Karpas-422 (cell line): ENCODE data around the gene ATP6V0D1. TPM values are rescaled to one million over a fixed set of nuclear protein-coding genes. Genes with fewer than 3 reads are reported as not detected.

Source experiments
- DNase-seq: peaks from one replicate; pipeline ENCODE4 v3.0.0-alpha.2; 2015
- H2AFZ ChIP-seq: fragments of 200-600 bp; sonication (generic); 2 replicates; pipeline ENCODE4 v1.6.1; 2014; ENCODE audit warnings: antibody characterized with exemption, low read length, mixed read lengths
- H3K27ac ChIP-seq: fragments of 200-600 bp; sonication (generic); 2 replicates; pipeline ENCODE4 v1.5.1; 2014; ENCODE audit warnings: mild to moderate bottlenecking, low read length, moderate library complexity
- H3K27me3 ChIP-seq: fragments of 200-600 bp; sonication (generic); 2 replicates; pipeline ENCODE4 v1.6.1; 2014; ENCODE audit warnings: low read length, mixed read lengths
- H3K36me3 ChIP-seq: fragments of 200-600 bp; sonication (generic); 2 replicates; pipeline ENCODE4 v1.6.1; 2014; ENCODE audit warnings: low read length, mixed read lengths; ENCODE audit not compliant: insufficient read depth
- H3K4me1 ChIP-seq: fragments of 200-600 bp; sonication (generic); 2 replicates; pipeline ENCODE4 v1.6.1; 2014; ENCODE audit warnings: mild to moderate bottlenecking, low read length, mixed read lengths
- H3K4me2 ChIP-seq: fragments of 200-600 bp; sonication (generic); 2 replicates; pipeline ENCODE4 v1.6.1; 2014; ENCODE audit warnings: low read length, low read depth, mild to moderate bottlenecking; ENCODE audit not compliant: poor library complexity, severe bottlenecking
- H3K4me3 ChIP-seq: fragments of 200-600 bp; sonication (generic); 2 replicates; pipeline ENCODE4 v1.5.1; 2014; ENCODE audit warnings: mild to moderate bottlenecking, antibody characterized with exemption, low read length, mixed read lengths
- H3K79me2 ChIP-seq: fragments of 200-600 bp; sonication (generic); 2 replicates; pipeline ENCODE4 v1.6.1; 2014; ENCODE audit warnings: mild to moderate bottlenecking, low read length, mixed read lengths
- H3K9ac ChIP-seq: fragments of 200-600 bp; sonication (generic); 2 replicates; pipeline ENCODE4 v1.6.0; 2014; ENCODE audit warnings: low read length
- H3K9me2 ChIP-seq: fragments of 200-600 bp; sonication (generic), shearing (Covaris generic); replicated peaks from 2 replicates; pipeline ENCODE4 v1.6.0; 2014; ENCODE audit warnings: mild to moderate bottlenecking, low read length, moderate library complexity; ENCODE audit not compliant: insufficient read depth
- H3K9me3 ChIP-seq: fragments of 300-700, 200-600 bp; sonication (generic); 2 replicates; pipeline ENCODE4 v1.6.1; 2014; ENCODE audit warnings: low read length, mixed read lengths
- H4K20me1 ChIP-seq: fragments of 200-600 bp; sonication (generic); 2 replicates; pipeline ENCODE4 v1.6.1; 2014; ENCODE audit warnings: mild to moderate bottlenecking, antibody characterized with exemption, low read length, low read depth; ENCODE audit not compliant: insufficient read depth
- total RNA-seq: library from RNA; depleted of rRNA; stranded (reverse); fragments of >200 nt; shearing (Covaris generic); gene quantifications from 2 replicates; pipeline ENCODE4 v1.2.3, GENCODE V29; 2014; ENCODE audit warnings: low replicate concordance

Gene ATP6V0D1
- total RNA-seq, 1 experiment from 2014 or later = 83.4 TPM

- no peaks in the 10 kb centered on the region for H3K9me3 ChIP-seq
- no peak overlapping the region for H3K4me2 ChIP-seq
- H3K4me3 ChIP-seq = no peak overlapping the region
- DNase-seq = no peak
- H3K79me2 ChIP-seq = no peaks in the 10 kb centered on the region
- no peak overlapping the region for H3K27ac ChIP-seq
- H4K20me1 ChIP-seq = no peaks in the 10 kb centered on the region
- H3K4me1 ChIP-seq = no peaks in the 10 kb centered on the region
- H3K9ac ChIP-seq = no peak overlapping the region
- no peaks in the 10 kb centered on the region for H3K27me3 ChIP-seq
- H2AFZ ChIP-seq = no peak overlapping the region
- no peaks in the 10 kb centered on the region for H3K9me2 ChIP-seq
- no peaks in the 10 kb centered on the region for H3K36me3 ChIP-seq
Measured at GRCh38 chr16:67405336-67405735, 75.6 kb downstream of the ATP6V0D1 start.

GRCh38 chr16:67404740-67405226, 76.2 kb downstream of the ATP6V0D1 start:
- Histone ChIP-seq H3K9me3 (no peaks in the 10 kb centered on the region), H3K4me2 (no peak overlapping the region), H3K9me2 (no peaks in the 10 kb centered on the region)

DNA sequence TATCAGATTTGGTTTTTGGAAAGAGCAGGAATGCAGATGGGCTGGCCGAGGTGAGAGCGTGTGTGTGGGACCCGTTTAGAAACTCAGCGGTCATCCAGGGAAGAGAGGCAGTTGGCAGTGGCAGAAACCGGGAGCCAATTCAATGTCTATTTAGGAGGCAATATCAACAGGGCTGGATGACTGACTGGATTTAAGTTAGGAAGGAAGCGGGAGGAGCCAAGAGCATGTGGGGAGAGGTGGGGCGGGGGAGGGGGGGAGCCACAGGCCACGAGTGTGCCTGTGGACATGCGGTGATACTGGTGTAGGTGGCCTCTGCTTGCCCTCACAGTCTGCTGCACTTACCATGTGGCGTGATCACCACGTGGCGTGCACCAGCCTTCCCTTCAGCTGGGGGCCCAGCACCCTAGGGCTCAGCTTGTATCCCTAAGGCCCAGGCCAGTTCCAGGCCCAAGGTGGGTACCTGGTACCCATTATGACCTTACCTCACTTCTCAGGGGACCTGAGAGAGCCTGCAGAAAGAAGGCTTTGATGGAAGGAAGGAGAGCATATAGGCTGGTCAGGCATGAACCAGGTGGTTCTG, 76.9 kb downstream of the ATP6V0D1 start:
- no peaks in the 10 kb centered on the region for H3K79me2 ChIP-seq
- H3K4me3 ChIP-seq = no peak overlapping the region
- no peak overlapping the region for H2AFZ ChIP-seq
- H3K9me2 ChIP-seq = no peaks in the 10 kb centered on the region
- H4K20me1 ChIP-seq = no peaks in the 10 kb centered on the region
- no peaks in the 10 kb centered on the region for H3K4me1 ChIP-seq
- H3K4me2 ChIP-seq = no peak overlapping the region
- no peak overlapping the region for H3K27ac ChIP-seq
- H3K27me3 ChIP-seq = no peaks in the 10 kb centered on the region
- no peaks in the 10 kb centered on the region for H3K36me3 ChIP-seq
- H3K9me3 ChIP-seq = no peaks in the 10 kb centered on the region
- no peak for DNase-seq
- H3K9ac ChIP-seq = no peak overlapping the region

More at GRCh38 chr16:67404740-67405226, 76.2 kb downstream of the ATP6V0D1 start:
- Histone ChIP-seq H3K9ac (no peak overlapping the region), H3K79me2 (no peaks in the 10 kb centered on the region), H3K4me1 (no peaks in the 10 kb centered on the region), H3K27ac (no peak overlapping the region), H3K36me3 (no peaks in the 10 kb centered on the region), H4K20me1 (no peaks in the 10 kb centered on the region), H3K4me3 (no peak overlapping the region), H3K27me3 (no peaks in the 10 kb centered on the region), H2AFZ (no peak overlapping the region)
- DNase-seq = no peak

DNA sequence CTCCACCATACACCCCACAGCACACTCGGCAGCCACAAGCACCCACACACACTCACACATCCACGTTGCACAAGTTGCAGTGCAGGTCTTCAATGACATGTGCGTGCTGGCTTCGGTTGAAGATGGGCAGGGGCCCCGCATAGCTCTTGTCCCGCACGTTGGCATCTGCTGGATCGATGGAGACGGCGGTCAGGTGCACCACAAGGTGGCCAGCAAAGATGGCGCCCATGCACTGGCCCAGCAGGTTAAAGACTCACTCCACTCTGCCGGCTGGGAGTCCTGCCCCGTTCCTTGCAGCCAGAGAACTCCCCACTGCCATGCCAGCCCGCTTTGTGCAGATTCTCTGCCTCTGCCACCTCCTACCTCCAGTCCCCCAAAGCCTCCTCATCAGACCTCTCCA, 80.1 kb downstream of the ATP6V0D1 start:
- peaks cover 11% of the 10 kb centered on the region for H3K4me1 ChIP-seq
- no peak overlapping the region for H3K9ac ChIP-seq
- H3K79me2 ChIP-seq = no peaks in the 10 kb centered on the region
- no peaks in the 10 kb centered on the region for H3K9me3 ChIP-seq
- H3K9me2 ChIP-seq = no peaks in the 10 kb centered on the region
- H3K36me3 ChIP-seq = no peaks in the 10 kb centered on the region
- no peak for DNase-seq
- no peak overlapping the region for H2AFZ ChIP-seq
- no peak overlapping the region for H3K4me2 ChIP-seq
- no peaks in the 10 kb centered on the region for H3K27me3 ChIP-seq
- no peak overlapping the region for H3K4me3 ChIP-seq
- no peaks in the 10 kb centered on the region for H4K20me1 ChIP-seq
- no peak overlapping the region for H3K27ac ChIP-seq

DNA sequence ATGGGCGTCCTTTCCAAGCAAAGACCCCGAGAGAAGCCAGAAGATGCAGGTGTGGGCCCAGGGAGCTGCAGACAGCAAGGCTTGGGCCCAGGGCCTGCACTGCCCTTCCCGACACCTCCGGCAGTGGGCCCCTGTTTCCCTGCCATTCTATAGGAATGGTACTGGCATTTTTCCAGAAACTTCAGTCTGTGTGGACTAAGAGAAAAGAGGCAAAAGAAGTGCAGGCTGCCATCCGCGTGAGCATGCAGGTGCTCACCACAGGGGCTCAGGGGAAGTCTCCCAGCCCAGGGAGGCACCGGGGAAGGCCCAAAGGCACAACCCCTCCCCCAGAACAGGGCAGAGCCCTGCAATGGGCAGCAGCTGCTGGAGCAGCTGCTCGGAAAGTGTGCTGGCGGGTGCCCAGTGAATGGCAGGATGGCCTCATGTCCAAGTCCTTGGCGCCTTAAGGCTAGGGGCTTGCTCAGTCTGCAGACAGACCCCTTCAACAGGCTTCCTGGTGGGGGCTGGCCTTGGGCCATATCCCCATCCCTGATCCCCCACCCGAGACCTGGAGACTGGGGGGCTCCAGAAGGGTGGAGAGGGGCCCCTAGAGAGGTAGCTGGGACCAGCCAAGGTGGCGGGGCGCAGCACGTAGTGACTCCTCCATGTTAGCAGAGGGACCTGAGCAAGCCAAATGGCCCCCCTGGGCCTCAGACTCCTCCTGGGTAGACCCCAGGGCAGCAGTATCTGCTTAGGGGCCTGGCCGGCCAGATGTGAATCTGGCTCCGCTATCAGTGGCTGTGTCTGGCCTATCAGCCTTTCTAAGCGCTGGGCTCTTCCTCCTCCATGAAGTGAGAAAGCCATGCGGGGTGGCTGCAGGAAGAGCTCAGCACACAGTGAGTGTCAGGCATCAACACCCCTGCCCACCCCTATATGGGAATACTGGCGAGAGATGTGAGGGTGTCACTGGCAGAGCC, 80.9 kb downstream of the ATP6V0D1 start:
- no peak for DNase-seq
- no peak overlapping the region for H3K27ac ChIP-seq
- no peak overlapping the region for H3K4me2 ChIP-seq
- no peaks in the 10 kb centered on the region for H3K9me2 ChIP-seq
- no peak overlapping the region for H3K9ac ChIP-seq
- H3K79me2 ChIP-seq = no peaks in the 10 kb centered on the region
- no peaks in the 10 kb centered on the region for H3K9me3 ChIP-seq
- H3K4me3 ChIP-seq = no peak overlapping the region
- peaks cover 13% of the 10 kb centered on the region for H3K4me1 ChIP-seq
- no peaks in the 10 kb centered on the region for H3K36me3 ChIP-seq
- H3K27me3 ChIP-seq = no peaks in the 10 kb centered on the region
- H4K20me1 ChIP-seq = no peaks in the 10 kb centered on the region
- no peak overlapping the region for H2AFZ ChIP-seq

DNA sequence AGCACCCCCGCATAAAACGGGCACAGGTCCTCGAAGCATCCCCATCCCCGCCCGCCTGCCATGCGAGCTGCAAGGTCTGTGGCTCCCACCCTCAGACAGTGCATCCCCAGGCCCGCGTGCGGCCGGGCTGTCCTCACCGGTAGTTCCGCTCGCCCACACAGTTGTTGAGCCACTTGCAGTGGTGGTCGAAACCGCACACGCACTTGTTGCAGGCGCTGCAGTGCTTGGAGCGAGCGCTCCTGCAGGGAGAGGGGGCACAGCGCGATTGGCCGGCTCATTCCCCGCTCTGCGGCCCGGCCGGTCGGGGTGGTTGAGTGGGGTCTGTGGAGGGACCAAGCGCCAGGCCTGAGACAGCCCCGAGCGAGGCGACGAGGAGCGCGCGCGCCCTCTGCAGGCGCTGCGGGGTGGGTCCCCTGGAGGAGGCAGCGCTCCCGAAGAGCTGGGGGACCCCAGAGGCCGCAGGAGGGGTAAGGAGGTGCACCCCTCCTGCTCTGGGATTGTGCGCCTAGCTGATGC, 81.7 kb downstream of the ATP6V0D1 start:
- no peak overlapping the region for H3K9ac ChIP-seq
- no peaks in the 10 kb centered on the region for H3K27me3 ChIP-seq
- peak; percentile 87 for DNase-seq
- no peak overlapping the region for H3K4me2 ChIP-seq
- peaks cover 13% of the 10 kb centered on the region for H3K4me1 ChIP-seq
- H3K79me2 ChIP-seq = no peaks in the 10 kb centered on the region
- no peak overlapping the region for H3K4me3 ChIP-seq
- H4K20me1 ChIP-seq = no peaks in the 10 kb centered on the region
- H3K9me2 ChIP-seq = no peaks in the 10 kb centered on the region
- no peaks in the 10 kb centered on the region for H3K36me3 ChIP-seq
- H3K27ac ChIP-seq = no peak overlapping the region
- H2AFZ ChIP-seq = no peak overlapping the region; the same call in 1 of the 2 replicates
- H3K9me3 ChIP-seq = no peaks in the 10 kb centered on the region

DNA sequence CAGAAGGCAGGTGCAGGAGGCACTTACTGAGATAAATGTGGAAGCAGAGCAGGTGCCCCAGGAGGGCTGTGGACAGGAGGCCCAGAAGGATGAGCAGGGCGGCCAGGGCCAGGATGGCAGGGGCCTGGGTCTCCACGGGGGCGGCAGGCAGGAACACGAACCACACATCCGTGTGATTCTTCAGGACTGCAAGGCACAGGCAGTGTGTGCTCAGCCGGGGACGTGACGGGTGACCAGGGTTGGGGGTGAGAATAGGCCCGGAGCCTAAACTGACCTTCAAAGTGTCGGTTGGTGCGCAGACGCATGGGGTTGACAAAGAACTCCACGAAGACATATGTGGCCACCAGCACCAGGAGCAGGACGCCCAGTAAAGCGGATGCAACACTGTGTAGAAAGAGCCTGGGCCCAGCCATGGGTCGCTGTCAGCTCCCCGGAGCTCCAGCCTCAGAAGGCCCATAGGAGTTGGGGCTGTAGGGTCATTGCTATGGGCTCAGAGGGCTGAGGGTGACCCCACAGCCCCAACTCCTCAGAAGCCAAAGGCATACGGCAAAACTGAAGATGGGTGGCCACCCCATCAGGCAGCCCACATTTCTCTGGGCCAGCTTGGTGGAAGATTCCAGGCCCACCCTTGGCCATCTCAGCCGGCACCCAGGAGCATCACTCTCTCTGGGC, 82.3 kb downstream of the ATP6V0D1 start:
- Histone ChIP-seq H3K36me3 (no peaks in the 10 kb centered on the region), H2AFZ (no peak overlapping the region), H3K4me2 (no peak overlapping the region), H3K9me3 (no peaks in the 10 kb centered on the region), H3K9me2 (no peaks in the 10 kb centered on the region), H3K79me2 (no peaks in the 10 kb centered on the region), H3K4me1 (peaks cover 13% of the 10 kb centered on the region), H3K27ac (no peak overlapping the region), H4K20me1 (no peaks in the 10 kb centered on the region), H3K9ac (no peak overlapping the region), H3K27me3 (no peaks in the 10 kb centered on the region), H3K4me3 (no peak overlapping the region)
- DNase-seq = no peak
